SHP77 (cell line): ENCODE data around the gene ADAM23.

Experiments
- DNase-seq, 2 experiments: peaks; one replicate each; lab custom pipeline; 2025; lab: John Stamatoyannopoulos, UW

ADAM23 gene

GRCh38 chr2:206563374-206563773 lies 120.0 kb downstream of the ADAM23 start:
- DNase-seq = no peak

GRCh38 chr2:206565666-206566065 lies 122.3 kb downstream of the ADAM23 start:
- no peak for DNase-seq

- DNase-seq = no peak
These were observed 126.1 kb downstream of the ADAM23 start for GRCh38 chr2:206569470-206569869.

GRCh38 chr2:206570199-206570598 lies 126.9 kb downstream of the ADAM23 start:
- DNase-seq = no peak

DNA sequence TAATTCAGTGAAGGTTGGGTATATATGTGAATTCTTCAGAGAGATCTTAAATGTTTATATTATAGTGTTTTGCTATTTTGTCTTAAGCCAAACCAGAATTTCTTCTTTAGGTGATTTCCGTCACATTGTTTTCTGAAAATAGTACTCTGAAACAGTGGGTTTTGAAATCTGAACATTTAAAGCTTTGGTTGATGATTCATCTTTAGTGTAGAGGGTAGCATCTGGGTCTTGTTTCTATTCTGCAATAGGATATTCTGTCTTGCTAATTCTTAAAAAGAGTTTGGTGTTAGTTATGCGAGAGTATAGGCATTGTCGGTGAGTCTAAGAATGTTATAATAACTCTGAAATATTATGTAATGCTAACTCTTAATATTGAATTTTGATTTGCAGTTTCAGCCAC lies 129.4 kb downstream of the ADAM23 start:
- no peak for DNase-seq

DNA sequence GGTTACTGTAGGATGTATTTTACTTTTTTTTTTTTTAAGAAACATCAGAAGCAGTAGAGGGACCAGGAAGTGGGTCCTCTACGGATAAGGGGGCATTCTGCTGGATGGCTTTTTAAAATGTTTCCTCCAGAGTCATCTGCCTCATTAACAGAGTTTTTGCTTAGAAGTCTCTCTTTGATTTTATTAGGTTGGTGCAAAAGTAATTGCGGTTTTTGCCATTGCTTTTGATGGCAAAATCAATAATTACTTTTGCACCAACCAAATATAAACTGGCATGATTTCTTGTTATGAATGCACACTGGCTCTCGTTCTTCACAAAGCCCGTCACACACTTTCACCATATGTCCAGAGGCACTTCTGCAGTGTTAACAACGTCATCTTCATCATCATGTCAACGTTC lies 130.5 kb downstream of the ADAM23 start:
- DNase-seq = no peak

- no peak for DNase-seq
These were observed 141.2 kb downstream of the ADAM23 start for GRCh38 chr2:206584323-206585116.

DNA sequence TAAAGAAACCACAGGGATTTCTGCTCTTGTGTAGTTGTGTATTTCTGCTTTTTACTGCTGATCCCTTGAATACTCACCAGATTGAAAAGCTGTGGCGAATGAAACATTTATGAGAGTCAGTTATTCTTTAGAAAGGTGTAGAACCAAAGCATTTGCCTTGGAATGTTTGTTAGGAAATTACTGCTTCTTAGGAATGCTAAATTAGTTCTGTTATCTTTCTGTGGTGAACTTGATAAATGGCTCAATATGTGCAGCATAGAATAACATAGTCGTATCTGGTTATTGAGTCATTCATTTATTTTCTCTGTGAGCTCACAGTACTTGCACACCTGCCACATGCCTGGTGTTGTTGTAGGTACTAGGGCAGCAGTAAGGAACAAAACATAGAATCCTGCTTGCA lies 142.0 kb downstream of the ADAM23 start:
- no peak for DNase-seq

DNA sequence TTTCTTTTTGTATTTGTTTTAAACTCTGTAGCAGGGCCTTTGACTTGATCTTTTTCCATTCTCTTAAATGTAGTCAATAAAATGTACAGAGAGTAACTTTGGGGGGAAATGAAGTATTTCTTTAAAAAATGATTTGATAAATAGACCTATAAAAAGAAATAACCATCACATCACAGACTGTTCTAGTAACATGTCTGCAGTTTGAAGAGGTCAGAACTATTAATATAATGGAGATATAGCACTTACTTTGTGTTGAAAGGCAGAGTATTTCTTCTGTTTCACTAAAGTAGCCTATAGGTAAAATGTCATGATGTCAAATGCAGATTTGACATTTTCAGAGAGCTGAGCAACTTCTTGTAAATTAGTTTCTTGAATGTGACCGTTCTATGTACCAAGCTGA lies 143.3 kb downstream of the ADAM23 start:
- no peak for DNase-seq

DNA sequence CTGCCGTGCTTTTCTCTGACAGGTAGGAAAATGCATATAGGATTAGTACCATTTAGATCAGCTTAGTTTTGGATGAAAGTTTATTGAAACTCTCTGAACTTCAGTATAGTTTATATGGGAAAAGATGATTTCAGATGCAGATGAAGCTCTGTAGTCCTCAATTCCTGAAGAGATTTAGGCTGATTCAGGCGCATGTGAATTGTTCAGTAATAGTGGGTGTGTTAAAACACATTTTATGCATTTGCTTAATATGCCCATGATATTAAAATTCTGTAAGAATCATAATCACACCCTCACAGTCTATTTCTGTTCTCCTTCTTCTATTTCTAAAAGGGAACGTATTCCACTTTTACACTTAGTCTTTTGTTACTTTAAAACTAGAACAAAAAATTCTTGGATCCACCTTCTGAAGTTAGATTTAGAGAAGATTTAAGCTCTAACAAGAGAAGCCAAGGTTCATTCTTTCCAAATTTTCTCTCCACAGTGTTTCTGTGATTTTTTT lies 154.4 kb downstream of the ADAM23 start:
- no peak for DNase-seq

DNA sequence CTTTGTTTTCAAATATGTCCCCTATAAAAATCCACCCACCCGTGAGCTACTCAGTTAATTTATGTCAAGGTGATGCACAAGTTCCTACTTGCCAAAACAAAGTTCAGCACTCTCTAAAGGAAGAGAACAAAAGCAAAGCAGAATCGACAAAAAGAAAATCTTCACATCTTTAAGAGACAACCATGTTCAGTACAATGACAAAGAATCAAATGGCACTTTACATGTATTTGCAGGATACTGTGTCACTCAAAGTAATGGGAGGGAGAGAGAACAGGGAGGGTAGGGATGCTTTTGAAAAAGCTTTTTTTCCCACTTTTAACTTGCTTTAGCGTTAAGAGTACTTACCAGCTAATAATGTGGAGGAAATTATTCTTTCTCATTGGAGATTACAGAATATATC lies 159.9 kb downstream of the ADAM23 start:
- no peak for DNase-seq

DNA sequence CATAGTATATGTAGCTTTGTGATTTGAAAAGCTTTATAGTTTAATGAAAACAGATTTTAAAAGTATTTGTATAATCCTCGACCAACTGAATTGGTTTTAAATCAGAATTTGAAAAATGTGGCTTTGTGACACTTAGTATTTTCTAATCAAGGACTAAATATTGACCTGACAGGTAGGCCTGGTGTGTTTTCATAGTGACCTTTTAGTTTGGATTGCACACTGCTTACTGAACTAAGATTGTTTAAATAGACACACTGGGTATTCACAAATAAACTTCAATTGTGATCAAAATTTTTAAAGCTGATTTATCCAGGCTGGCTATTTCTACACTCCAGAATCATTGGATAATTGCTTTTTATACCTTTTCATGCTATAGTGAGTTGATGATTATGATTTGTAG lies 167.1 kb downstream of the ADAM23 start:
- no peak for DNase-seq

DNA sequence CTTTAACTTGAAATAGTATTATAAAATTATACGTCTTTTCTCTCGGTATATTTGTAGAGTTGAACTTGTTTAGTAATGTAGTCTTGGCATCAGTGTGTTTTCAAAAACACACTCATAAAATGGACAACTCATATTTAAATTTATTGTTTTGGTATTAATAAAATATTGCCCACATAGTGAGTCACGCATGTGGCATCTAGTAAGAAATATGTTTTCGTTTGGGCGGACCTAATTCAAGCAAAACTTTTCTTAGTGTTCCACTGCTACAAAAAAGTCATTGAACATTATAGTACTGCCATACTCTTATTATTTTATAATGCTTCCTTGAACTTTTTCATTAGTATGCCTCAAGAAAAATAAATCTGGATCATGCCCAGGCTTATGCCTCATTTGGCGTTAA lies 167.9 kb downstream of the ADAM23 start:
- no peak for DNase-seq

GRCh38 chr2:206611736-206612135 lies 168.4 kb downstream of the ADAM23 start:
- no peak for DNase-seq

DNA sequence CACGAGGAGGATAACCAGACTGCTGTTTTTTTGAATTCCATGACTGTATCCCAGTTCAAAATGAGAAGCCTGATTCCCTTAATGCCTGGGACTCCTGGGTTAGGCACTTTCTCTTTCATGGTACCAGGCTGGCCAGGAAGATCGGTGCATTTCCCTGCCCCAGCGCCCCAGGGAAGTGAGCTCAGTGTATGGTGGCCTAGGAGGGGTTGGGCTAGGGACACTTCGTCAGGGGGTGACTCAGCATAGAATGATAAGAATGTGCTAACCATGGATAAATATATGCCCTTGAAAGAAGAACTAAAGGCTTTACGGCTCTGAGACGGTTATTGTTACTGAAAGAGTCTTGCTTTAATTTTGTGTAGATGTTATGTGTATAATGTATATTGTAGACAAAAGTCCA lies 171.5 kb downstream of the ADAM23 start:
- no peak for DNase-seq

- no peak for DNase-seq
These were observed 172.2 kb downstream of the ADAM23 start for GRCh38 chr2:206615417-206616089.

DNA sequence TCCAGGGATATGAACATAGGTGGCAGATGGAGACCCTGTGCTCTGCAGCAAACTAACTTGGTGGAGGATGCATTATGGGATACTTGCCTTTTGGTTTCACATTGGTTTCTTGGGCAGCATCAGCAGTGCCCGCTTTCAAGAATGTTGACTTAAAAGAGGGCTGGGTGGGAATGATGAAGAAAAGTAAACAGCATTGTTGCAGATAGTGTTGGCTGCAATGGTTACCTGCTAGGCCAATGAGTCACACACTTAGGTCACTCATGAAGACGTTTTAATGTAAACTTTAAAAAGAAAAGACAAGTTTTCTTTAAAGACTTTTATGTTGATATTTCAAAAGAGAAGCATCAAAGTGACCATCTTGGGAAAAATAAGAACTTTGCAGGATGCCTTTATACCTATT lies 172.8 kb downstream of the ADAM23 start:
- DNase-seq = no peak

GRCh38 chr2:206619011-206619410 lies 175.7 kb downstream of the ADAM23 start:
- no peak for DNase-seq

DNA sequence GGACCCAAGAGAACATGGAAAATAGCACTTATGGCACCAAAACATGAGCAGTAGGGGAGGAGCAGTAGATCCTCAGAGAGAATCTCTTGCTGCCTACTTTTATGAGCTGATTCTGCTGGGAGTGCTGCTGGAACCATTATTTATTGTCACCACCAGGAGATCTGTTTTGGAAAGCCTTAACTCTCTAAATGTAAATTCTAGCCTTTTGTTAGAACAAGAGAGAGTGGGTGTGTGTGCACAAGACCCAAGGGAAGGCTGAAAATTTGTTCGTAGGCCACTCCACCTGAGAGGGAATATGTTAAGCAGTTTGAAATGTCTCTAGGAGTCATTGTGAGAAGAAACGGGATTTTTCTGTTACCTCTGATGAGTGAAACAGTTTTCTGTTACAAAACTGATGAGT lies 182.8 kb downstream of the ADAM23 start:
- DNase-seq = no peak

DNA sequence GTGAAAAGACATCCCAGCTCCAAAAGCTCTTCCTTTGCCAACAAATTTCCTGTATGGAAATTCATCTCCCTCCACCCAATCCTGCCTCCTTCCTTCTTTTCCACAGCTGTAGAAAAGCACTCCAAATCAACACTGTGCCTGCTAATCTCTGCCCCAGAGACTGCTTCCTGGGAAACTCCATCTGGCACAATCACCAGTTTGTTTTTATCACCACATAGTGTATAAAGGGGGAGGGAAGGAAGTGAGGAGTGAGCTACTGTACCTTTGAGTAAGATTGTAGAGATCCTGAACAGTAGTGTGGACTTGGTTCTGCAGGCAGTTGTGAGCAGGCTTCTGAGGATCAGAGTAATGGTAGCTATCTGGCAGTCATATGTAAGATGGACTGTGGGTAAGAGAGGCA lies 184.3 kb downstream of the ADAM23 start:
- DNase-seq = no peak

GRCh38 chr2:206631340-206631739 lies 188.0 kb downstream of the ADAM23 start:
- DNase-seq = no peak

DNA sequence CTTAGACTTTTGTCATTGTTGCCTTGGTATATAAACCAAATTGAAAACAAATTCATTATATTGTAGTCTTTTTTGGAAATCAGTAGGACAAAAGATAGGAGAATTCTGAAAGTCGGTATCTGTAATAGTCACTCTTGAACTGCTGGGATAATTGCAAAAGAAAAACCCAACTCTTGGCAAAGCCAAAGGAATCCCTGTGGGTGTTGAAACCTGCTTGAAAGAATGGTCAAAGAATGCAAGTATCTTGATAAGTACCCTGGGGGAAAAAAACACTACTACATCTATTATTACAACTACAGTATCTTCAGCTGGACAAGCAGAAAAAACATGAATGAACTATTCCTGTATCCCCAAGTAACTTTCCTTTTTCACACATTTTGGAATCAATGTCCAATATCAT lies 191.7 kb downstream of the ADAM23 start:
- DNase-seq = no peak

DNA sequence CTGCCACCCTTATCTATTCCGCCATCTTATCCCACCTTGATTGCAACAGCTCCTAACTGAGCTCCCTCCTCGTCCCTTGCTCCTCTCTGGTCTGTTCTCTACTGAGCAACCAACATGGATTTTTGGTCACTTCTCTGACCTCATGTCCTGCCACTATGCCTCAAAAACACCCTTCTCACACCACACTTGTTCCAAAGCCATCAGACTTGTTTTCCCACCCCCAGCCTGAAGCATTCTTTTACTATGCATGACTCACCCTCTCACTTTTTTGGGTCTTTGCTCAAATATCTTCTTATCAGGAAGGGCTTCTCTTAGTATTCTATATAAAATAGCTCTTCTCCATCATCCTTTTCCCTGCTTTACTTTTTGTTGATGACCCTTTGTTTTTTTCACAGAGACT lies 196.3 kb downstream of the ADAM23 start:
- DNase-seq = no peak

- DNase-seq = no peak
These were observed 197.9 kb downstream of the ADAM23 start for GRCh38 chr2:206641226-206641625.
